ENCODE data around the gene SLC7A6OS. TPM values are rescaled to one million over a fixed set of nuclear protein-coding genes. Genes with fewer than 3 reads are reported as not detected.
"Not testable (repeated sequence)": the region's sequence is repeated elsewhere in the genome, so short reads cannot be mapped to it uniquely, and the experiment has no call there.

SLC7A6OS gene
- total RNA-seq, 1 donor from 2014 or later: 22.3 TPM

DNA sequence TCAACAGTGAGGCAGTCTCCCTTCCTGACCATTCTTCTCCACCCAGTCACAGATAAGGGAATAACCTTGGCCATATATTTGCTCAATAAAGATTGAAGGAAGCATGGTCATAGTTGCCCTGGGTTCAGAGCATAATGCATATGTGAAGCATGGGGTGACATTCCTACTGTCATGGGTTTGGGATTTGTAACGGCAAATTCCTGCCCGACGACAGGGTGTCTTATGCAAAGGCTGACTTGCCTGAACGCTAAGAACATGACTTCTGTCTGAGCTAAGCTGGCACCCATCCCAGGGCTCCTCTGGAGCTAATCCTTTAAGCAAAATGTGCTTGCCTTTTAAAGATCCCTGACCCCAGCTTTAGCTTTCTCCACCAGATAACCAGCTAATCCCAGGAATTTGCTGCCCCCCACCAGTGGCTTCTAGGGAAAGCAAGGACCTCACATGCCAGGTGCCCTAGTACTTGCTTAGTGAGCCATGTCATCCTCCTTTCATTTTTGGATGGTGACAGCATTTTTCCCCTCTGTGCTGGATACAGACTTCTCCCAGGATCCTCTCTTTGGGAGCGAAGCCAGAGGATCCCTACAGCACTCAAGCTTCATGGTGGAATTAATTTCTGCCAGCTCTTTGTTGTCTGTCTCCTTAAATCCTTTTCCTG, 11.7 kb downstream of the SLC7A6OS start:
- no peak overlapping the region for H3K27ac Mint-ChIP-seq
- no peak for DNase-seq
- no peaks in the 10 kb centered on the region for H3K27me3 Mint-ChIP-seq
- H3K36me3 Mint-ChIP-seq (ENCODE audit: low read depth): peaks cover 77% of the 10 kb centered on the region
- H3K4me1 Mint-ChIP-seq: peaks cover 16% of the 10 kb centered on the region
- no peaks in the 10 kb centered on the region for H3K9me3 Mint-ChIP-seq
- no peak overlapping the region for H3K4me3 Mint-ChIP-seq
- intact Hi-C loops (cut with micrococcal nuclease): no loop called here

DNA sequence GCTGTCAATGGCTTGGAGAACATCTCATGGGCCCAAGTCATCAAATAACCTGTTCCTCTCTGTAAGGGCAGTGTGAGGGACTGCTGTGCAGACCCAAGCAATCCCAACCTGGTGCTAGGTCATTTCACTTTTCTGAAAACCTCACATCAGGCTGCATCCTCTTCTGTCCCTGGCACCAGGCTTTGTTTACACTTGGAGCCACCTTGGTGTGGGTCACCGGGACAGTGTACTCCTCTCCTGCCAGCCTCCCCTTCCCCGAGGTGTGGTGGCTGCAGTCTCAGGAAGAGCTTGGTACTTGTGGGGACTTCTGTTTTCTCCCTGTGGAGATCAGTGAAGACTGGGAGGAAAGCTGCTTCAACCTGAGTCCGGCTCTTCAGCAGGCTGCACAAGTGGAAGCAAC, 12.4 kb downstream of the SLC7A6OS start:
- Mint-ChIP-seq H3K36me3 (ENCODE audit: low read depth) (peaks cover 75% of the 10 kb centered on the region), H3K27ac (peak overlapping the region; percentile 14), H3K27me3 (no peaks in the 10 kb centered on the region), H3K9me3 (no peaks in the 10 kb centered on the region), H3K4me1 (peaks cover 18% of the 10 kb centered on the region), H3K4me3 (no peak overlapping the region)
- intact Hi-C loops (cut with micrococcal nuclease): no loop called here
- no peak for DNase-seq

DNA sequence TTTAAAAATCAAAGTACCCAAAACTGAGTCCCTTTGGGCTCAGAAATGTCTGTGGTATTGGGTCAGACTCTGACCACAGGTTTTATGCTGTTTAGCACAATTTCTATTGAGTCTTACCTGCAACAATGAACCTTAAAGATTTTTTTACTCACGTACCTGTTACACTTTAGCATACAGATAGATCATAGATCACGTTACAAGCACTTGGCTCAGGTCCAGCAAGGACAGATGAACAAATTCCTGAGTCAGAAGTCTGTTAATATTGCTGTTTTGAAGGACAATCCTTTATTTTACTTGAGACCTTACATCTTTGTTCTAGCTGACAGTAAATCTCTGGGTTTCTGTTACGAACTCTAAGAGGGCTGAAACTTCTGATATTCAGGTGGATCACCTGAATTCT, 12.8 kb downstream of the SLC7A6OS start:
- Mint-ChIP-seq H3K27me3 (no peaks in the 10 kb centered on the region), H3K36me3 (ENCODE audit: low read depth) (peaks cover 76% of the 10 kb centered on the region), H3K9me3 (no peaks in the 10 kb centered on the region), H3K4me1 (peaks cover 20% of the 10 kb centered on the region), H3K4me3 (no peak overlapping the region), H3K27ac (peak overlapping the region; percentile 27)
- intact Hi-C loops (cut with micrococcal nuclease): no loop called here
- no peak for DNase-seq

DNA sequence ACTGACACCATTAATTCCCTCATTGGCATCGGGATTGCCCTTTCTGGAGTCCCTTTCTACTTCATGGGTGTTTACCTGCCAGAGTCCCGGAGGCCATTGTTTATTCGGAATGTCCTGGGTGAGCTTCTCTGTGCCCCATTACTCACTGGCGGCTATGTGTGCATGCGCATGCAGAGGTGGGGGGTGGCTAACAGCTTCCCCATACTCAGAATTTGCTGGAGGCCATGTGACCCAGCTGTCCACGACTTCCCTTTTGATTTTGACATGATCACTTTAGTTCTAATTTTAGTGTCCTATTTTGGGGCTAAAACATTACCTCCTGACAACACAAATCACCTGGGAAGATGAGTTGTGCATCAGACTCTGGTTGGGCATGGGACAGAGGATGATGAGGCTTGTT, 14.1 kb downstream of the SLC7A6OS start:
- Mint-ChIP-seq H3K36me3 (ENCODE audit: low read depth) (peaks cover 79% of the 10 kb centered on the region), H3K9me3 (no peaks in the 10 kb centered on the region), H3K4me1 (peaks cover 28% of the 10 kb centered on the region), H3K27me3 (no peaks in the 10 kb centered on the region), H3K4me3 (no peak overlapping the region), H3K27ac (peak overlapping the region; percentile 40)
- intact Hi-C loops (cut with micrococcal nuclease): no loop called here
- no peak for DNase-seq

DNA sequence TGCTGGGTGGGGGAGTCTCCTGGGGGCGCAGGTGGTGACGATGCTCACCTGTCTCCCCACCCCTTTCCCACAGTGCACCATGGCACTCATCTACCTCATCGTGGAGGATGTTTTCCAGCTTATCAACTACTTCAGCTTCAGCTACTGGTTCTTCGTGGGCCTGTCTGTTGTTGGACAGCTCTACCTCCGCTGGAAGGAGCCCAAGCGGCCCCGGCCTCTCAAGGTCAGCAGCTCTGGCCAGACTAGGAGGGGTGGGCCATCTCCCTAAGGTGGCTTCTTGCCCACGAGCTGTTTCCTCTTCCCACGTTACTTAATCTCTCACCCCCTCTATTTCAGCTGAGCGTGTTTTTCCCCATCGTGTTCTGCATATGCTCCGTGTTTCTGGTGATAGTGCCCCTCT, 14.5 kb downstream of the SLC7A6OS start:
- Mint-ChIP-seq H3K27me3 (no peaks in the 10 kb centered on the region), H3K9me3 (no peaks in the 10 kb centered on the region), H3K27ac (no peak overlapping the region), H3K36me3 (ENCODE audit: low read depth) (peaks cover 80% of the 10 kb centered on the region), H3K4me3 (no peak overlapping the region), H3K4me1 (peaks cover 30% of the 10 kb centered on the region)
- intact Hi-C loops (cut with micrococcal nuclease): no loop called here
- no peak for DNase-seq

DNA sequence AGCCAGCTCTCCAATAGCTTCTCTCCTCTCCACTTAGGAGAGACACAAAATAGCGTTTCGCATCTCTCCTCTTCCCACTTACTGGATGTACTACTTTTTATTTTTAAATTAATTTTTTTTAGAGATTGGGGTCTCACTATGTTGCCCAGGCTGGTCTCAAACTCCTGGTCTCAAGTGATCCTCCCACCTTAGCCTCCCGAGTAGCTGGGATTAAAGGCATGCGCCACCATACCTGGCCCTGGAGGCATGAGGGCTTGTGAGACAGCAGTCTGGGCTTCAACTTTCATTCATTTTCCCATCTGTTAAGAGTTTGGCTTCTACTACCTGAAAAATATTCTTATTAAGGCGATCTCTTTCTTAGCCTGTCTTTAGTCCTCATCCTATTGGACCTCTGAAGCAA, 18.3 kb downstream of the SLC7A6OS start:
- peaks cover 58% of the 10 kb centered on the region for H3K4me1 Mint-ChIP-seq
- peak overlapping the region; percentile 76 for H3K27ac Mint-ChIP-seq
- no peaks in the 10 kb centered on the region for H3K9me3 Mint-ChIP-seq
- DNase-seq: no peak
- H3K4me3 Mint-ChIP-seq: peak overlapping the region; percentile 24
- H3K36me3 Mint-ChIP-seq (ENCODE audit: low read depth): peaks cover 73% of the 10 kb centered on the region
- no peaks in the 10 kb centered on the region for H3K27me3 Mint-ChIP-seq
- intact Hi-C loops (cut with micrococcal nuclease): no loop called here

DNA sequence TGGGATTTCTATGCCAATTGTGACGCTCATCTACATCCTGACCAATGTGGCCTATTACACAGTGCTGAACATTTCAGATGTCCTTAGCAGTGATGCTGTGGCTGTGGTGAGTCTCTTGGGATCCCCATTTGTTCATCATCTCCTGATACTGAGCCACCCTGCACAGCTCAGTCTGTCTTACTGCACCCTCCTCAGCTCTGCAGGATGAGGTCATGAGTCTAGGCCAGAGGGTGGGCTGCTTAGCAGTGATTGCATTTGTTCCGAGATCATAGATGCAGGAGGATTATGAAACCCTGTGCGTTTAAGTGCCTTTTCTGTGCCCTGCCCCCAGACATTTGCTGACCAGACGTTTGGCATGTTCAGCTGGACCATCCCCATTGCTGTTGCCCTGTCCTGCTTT, 19.5 kb downstream of the SLC7A6OS start:
- Mint-ChIP-seq H3K4me1 (peaks cover 66% of the 10 kb centered on the region), H3K9me3 (no peaks in the 10 kb centered on the region), H3K36me3 (ENCODE audit: low read depth) (peaks cover 73% of the 10 kb centered on the region), H3K4me3 (peak overlapping the region; percentile 25), H3K27ac (peak overlapping the region; percentile 76), H3K27me3 (no peaks in the 10 kb centered on the region)
- DNase-seq: no peak
- intact Hi-C loops (cut with micrococcal nuclease): no loop called here

DNA sequence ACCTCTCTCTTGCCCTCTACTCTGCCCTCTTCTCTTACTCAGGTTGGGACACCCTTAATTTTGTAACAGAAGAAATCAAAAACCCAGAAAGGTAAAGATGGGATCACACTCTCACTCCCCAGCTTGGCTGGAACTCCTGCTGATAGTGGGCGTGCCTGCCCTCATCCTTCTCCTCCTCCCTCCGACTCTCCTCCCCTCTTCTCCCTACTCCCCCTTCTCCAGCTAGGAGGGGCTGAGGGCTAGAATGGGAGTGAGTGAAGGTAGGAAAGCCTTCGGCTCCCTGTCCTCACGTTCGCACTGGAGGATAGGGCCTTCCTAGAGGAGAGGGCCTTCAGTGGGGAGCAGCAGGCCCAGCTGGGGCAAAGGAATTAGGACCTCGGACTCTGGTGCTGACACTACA, 20.3 kb downstream of the SLC7A6OS start:
- intact Hi-C loops (cut with micrococcal nuclease): no loop called here
- Mint-ChIP-seq H3K4me1 (peaks cover 66% of the 10 kb centered on the region), H3K36me3 (ENCODE audit: low read depth) (peaks cover 72% of the 10 kb centered on the region), H3K27me3 (no peaks in the 10 kb centered on the region), H3K4me3 (peak overlapping the region; percentile 72), H3K9me3 (no peaks in the 10 kb centered on the region), H3K27ac (peak overlapping the region; percentile 94)
- no peak for DNase-seq

DNA sequence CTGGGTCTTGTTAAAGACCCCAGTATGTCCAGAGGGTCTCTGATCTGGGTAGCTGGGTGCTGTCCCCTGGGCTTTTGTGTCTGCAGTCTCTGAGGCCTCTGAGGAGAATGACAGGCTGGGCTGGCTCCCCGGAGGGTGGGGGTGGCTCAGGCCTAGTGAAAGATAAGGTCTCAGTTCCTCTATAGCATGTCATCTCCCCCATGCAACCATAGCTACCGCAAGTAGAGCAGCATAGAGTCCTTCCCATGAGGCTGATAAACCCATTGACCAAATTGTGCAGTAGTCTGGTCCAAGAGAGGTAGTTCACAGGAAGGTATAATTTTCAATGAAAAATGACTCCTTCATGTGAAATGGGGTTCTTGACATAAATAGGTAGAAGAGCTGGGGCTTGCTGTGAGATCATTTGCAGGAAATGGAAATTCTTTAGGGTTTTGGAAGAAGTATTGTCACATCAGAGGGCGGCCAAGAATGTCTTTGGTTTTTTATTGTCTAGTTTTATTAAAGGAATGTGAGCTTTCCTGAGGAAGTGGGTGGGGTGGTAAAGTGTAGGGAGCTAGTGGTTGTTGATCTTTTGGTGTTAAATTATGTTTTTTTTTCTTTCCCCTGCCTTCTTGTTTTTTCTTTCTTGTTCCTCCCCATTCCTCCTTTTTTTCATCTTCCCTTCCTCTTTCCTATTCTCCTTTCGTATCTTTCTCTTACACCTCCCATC, 21.0 kb downstream of the SLC7A6OS start:
- Mint-ChIP-seq H3K27me3 (no peaks in the 10 kb centered on the region), H3K9me3 (no peaks in the 10 kb centered on the region), H3K27ac (peak overlapping the region; percentile 94), H3K4me1 (peaks cover 72% of the 10 kb centered on the region), H3K4me3 (peak overlapping the region; percentile 72), H3K36me3 (ENCODE audit: low read depth) (peaks cover 76% of the 10 kb centered on the region)
- intact Hi-C loops (cut with micrococcal nuclease): loop anchor here (2.0 kb wide), 2 partner anchors 17 to 21 kb away; partner anchors contain the start of genes PRMT7 and SLC7A6OS
- peak; percentile 86 for DNase-seq

DNA sequence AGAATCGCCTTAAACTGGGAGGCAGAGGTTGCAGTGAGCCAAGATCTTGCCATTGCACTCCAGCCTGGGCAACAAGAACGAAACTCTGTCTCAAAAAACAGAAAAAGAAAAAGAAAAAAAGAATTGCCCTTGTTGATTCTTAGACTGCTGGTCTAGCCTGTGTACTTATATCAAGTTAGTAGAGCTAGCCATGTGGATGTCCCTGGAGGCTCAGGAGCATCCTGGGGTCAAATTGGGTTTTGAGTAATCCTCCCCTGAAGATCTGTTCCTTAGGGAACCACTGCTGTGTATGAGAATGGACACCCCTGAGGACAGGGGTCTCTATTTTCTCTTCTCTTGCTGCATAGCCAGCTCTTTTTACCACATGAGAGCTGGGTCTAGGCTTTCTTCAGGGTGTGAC, 21.5 kb downstream of the SLC7A6OS start:
- intact Hi-C loops (cut with micrococcal nuclease): loop anchor here (2.0 kb wide), 2 partner anchors 16 to 22 kb away; partner anchors contain the start of genes PRMT7 and SLC7A6OS
- H3K36me3 Mint-ChIP-seq (ENCODE audit: low read depth): peaks cover 71% of the 10 kb centered on the region
- no peak for DNase-seq
- no peaks in the 10 kb centered on the region for H3K27me3 Mint-ChIP-seq
- H3K27ac Mint-ChIP-seq: peak overlapping the region; percentile 94
- H3K9me3 Mint-ChIP-seq: no peaks in the 10 kb centered on the region
- peak overlapping the region; percentile 72 for H3K4me3 Mint-ChIP-seq
- peaks cover 75% of the 10 kb centered on the region for H3K4me1 Mint-ChIP-seq

DNA sequence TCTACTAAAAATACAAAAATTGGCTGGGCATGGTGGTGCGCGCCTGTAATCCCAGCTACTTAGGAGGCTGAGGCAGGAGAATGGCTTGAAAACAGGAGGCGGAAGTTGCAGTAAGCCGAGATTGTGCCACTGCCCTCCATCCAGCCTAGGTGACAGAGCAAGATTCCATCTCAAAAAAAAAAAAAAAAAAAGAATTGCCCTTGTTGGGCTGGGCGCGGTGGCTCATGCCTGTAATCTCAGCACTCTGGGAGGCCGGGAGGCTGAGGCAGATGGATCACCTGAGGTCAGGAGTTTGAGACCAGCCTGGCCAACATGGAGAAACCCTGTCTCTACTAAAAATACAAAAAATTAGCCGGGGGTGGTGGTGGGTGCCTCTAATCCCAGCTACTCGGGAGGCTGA, 21.9 kb downstream of the SLC7A6OS start:
- not testable (repeated sequence) for H3K4me3 Mint-ChIP-seq, H3K27me3 Mint-ChIP-seq, DNase-seq, H3K9me3 Mint-ChIP-seq
- peak overlapping the region; percentile 94 for H3K27ac Mint-ChIP-seq
- intact Hi-C loops (cut with micrococcal nuclease): loop anchor here (2.0 kb wide), 2 partner anchors 16 to 22 kb away; partner anchors contain the start of genes PRMT7 and SLC7A6OS
- H3K4me1 Mint-ChIP-seq: peaks cover 77% of the 10 kb centered on the region
- peaks cover 69% of the 10 kb centered on the region for H3K36me3 Mint-ChIP-seq (ENCODE audit: low read depth)

DNA sequence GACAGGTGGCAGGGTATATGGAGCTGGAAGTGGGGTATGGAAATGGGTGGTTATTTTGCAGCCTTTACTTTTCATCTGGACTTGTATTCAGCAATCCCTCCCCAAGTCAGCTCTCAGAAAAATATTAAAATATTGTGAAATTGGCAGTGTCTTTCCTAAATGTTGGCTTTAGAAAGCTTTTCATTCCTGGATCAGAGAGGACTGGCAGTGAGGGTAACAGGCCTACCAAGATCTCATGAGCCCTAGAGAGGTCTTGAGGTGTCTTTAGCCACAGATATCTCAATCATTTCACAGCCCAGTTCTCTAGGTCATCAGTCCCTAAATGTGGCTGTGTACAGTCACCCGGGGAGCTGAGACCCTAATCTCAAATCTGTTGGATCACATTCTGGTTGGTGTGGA, 22.5 kb downstream of the SLC7A6OS start:
- Mint-ChIP-seq H3K27ac (peak overlapping the region; percentile 86), H3K27me3 (no peaks in the 10 kb centered on the region), H3K4me3 (peak overlapping the region; percentile 67), H3K9me3 (no peaks in the 10 kb centered on the region), H3K36me3 (ENCODE audit: low read depth) (peaks cover 70% of the 10 kb centered on the region), H3K4me1 (peaks cover 78% of the 10 kb centered on the region)
- DNase-seq: no peak
- intact Hi-C loops (cut with micrococcal nuclease): loop anchor here (2.0 kb wide), 2 partner anchors 15 to 23 kb away; partner anchors contain the start of genes PRMT7 and SLC7A6OS

DNA sequence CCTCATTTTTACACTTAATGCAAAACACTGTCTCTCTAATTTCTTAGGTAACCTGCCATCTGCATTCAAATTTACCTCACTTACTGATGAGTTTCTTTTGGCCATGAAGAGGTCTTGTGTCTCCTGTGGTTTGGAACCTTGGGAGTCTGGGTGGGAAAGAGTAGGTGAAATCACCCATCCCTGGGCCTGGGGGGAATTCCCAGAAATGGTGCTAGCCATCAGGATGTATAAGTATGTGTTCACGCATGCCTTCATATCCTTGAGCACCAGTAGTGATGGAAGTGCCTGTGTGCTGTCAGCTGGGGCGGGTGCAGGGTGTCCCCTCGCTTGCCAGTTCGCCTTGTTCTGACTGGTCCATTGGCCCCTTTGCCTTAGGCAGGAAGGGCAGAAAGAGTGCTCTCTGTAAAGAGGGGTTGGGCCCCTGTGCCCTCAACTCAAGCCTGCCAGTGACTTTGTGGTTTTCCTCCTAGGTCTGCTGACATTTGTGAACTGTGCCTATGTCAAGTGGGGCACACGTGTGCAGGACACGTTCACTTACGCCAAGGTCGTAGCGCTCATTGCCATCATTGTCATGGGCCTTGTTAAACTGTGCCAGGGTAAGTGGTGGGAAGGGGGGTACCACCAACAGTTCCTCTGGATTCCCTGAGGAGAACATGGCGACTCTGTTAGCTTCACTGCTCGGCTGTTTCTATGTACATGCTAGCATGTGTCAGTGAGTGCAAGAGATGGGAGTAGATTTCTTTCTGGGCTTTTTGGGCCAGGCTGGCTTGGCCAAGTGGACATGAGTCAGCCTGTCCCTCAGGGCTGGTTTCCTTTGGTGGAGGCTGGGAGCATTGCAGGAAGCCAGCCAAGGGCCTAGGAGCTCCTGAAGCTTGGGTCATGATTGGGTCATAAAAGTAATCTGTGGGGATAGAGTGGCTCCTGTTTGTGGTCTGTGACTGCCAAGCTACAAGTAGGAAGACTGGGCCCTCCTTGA, 23.2 kb downstream of the SLC7A6OS start:
- intact Hi-C loops (cut with micrococcal nuclease): loop anchor here (2.0 kb wide), 2 partner anchors 15 to 23 kb away; partner anchors contain the start of genes PRMT7 and SLC7A6OS
- Mint-ChIP-seq H3K36me3 (ENCODE audit: low read depth) (peaks cover 70% of the 10 kb centered on the region), H3K27ac (peak overlapping the region; percentile 86), H3K4me1 (peaks cover 79% of the 10 kb centered on the region), H3K4me3 (peak overlapping the region; percentile 67), H3K27me3 (no peaks in the 10 kb centered on the region), H3K9me3 (no peaks in the 10 kb centered on the region)
- DNase-seq: peak; percentile 75

Data from activated CD4-positive, alpha-beta T cell treated with anti-CD3 and anti-CD28 coated beads, Interleukin-2, amount 10 ng/mL, durations not matched to agents 24 days and 14 days (primary cell).